ENCODE data around the gene AP3M1.
"Not testable (repeated sequence)": the region's sequence is repeated elsewhere in the genome, so short reads cannot be mapped to it uniquely, and the experiment has no call there.

The AP3M1 gene

GRCh38 chr10:74163319-74164068 is 12.9 kb upstream of the AP3M1 start:
- no peak for DNase-seq

GRCh38 chr10:74160013-74160412 is 9.4 kb upstream of the AP3M1 start:
- no peak for DNase-seq

GRCh38 chr10:74156919-74157289 is 6.3 kb upstream of the AP3M1 start:
- no peak for DNase-seq

- DNase-seq: no peak
Observed at GRCh38 chr10:74153676-74154075, 3.0 kb upstream of the AP3M1 start.

GRCh38 chr10:74153123-74153522 is 2.5 kb upstream of the AP3M1 start:
- DNase-seq: no peak

- no peak for DNase-seq
Observed at GRCh38 chr10:74151879-74152722, 1.5 kb upstream of the AP3M1 start.

GRCh38 chr10:74150990-74151878 is 606 bp upstream of the AP3M1 start, which contains the start of gene ADK:
ADK (plus strand) TSS chr10:74151221; CDS start chr10:74151279, 58 bp downstream.
- peak; percentile 99 to 100 for DNase-seq

- DNase-seq: not testable (repeated sequence)
Observed at GRCh38 chr10:74146980-74147379, 3.6 kb downstream of the AP3M1 start.

- no peak for DNase-seq
Observed at GRCh38 chr10:74145133-74145532, 5.5 kb downstream of the AP3M1 start.

GRCh38 chr10:74140553-74140952 is 10.1 kb downstream of the AP3M1 start:
- DNase-seq: no peak

- no peak for DNase-seq
Observed at GRCh38 chr10:74139981-74140380, 10.6 kb downstream of the AP3M1 start.

- DNase-seq: not testable (repeated sequence)
Observed at GRCh38 chr10:74138596-74138995, 12.0 kb downstream of the AP3M1 start.

GRCh38 chr10:74137992-74138391 is 12.6 kb downstream of the AP3M1 start:
- no peak for DNase-seq

- DNase-seq: no peak
Observed at GRCh38 chr10:74135452-74135851, 15.2 kb downstream of the AP3M1 start.

GRCh38 chr10:74133923-74134820 is 16.5 kb downstream of the AP3M1 start:
- no peak for DNase-seq

GRCh38 chr10:74123081-74123480 is 27.5 kb downstream of the AP3M1 start:
- DNase-seq: no peak

GRCh38 chr10:74122060-74122459 is 28.6 kb downstream of the AP3M1 start:
- DNase-seq: no peak

- DNase-seq: no peak
Observed at GRCh38 chr10:74121368-74121767, 29.3 kb downstream of the AP3M1 start.

- no peak for DNase-seq
Observed at GRCh38 chr10:74120911-74121310, 29.7 kb downstream of the AP3M1 start.

GRCh38 chr10:74118804-74119203 is 31.8 kb downstream of the AP3M1 start:
- DNase-seq: no peak

GRCh38 chr10:74117738-74118137 is 32.9 kb downstream of the AP3M1 start:
- no peak for DNase-seq

- DNase-seq: no peak
Observed at GRCh38 chr10:74114041-74114448, 36.6 kb downstream of the AP3M1 start.

Data from CD4-positive, alpha-beta T cell treated with Interleukin-1 beta for 1 hour (primary cell).